ENCODE data around the gene FGR.
A peak's percentile ranks its signal among the peaks of the same experiment; 100 is the strongest.
"Not testable (repeated sequence)": the region's sequence is repeated elsewhere in the genome, so short reads cannot be mapped to it uniquely, and the experiment has no call there.

FGR gene

DNA sequence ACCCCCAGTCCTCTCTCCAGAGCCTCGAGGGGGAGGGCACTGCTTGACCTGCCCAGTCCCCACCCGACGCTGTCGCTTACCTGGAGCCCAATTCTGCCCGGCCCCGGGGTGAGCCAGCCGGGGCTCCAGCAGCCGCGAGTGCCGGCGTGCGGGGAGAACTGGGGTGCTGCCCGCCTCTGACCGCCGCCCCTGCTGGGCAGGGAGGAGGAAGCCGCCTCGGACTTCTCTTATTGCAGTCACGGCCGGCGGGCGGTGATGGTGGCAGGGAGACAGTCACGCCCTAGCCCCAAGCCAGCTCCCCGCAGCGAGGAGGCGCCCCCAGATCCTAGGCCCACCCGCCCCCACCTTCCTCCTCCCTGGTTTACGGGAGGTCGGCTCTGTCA lies at the start of gene FGR:
Gene FGR (minus strand): TSS at position 201 of the 383 bp plus-strand sequence. CDS start 11,269 bp downstream, outside the sequence.
- H3K4me1 ChIP-seq (ENCODE audit: insufficient read depth, insufficient read length): peaks cover 40% of the 10 kb centered on the region
- peak within 1 kb of the TSS; percentile 52 for H3K4me3 ChIP-seq (ENCODE audit: insufficient read length, low read depth)
- no peak for DNase-seq (ENCODE audit: low read depth, low spot score)
- peaks cover 26% of the 10 kb centered on the region for H3K27me3 ChIP-seq (ENCODE audit: insufficient read depth, insufficient read length)
- H3K36me3 ChIP-seq (ENCODE audit: insufficient read depth, insufficient read length, low read length): no peaks in the 10 kb centered on the region
- peak within 1 kb of the TSS; percentile 89 for H3K9ac ChIP-seq (ENCODE audit: insufficient read length, low read depth)
- no peaks in the 10 kb centered on the region for H3K9me3 ChIP-seq (ENCODE audit: insufficient read depth, low read length)
- no peak for TF ChIP-seq ZNF274 (IDR thresholded peaks at IDR 0.05; ENCODE audit: low read depth, low read length)
- no peak for TF ChIP-seq YY1 (IDR thresholded peaks at IDR 0.05; ENCODE audit: insufficient read depth, insufficient read length)
- no peak for TF ChIP-seq SUZ12 (IDR thresholded peaks at IDR 0.05; ENCODE audit: extremely low read depth, insufficient read depth, insufficient read length)

GRCh38 chr1:27684176-27684575 lies 49.2 kb upstream of the FGR start:
- H3K4me3 ChIP-seq (ENCODE audit: insufficient read length, low read depth): no peak overlapping the region
- peaks cover 20% of the 10 kb centered on the region for H3K9me3 ChIP-seq (ENCODE audit: insufficient read depth, low read length)
- TF ChIP-seq YY1 (IDR thresholded peaks at IDR 0.05; ENCODE audit: insufficient read depth, insufficient read length) (no peak), SUZ12 (IDR thresholded peaks at IDR 0.05; ENCODE audit: extremely low read depth, insufficient read depth, insufficient read length) (no peak), ZNF274 (IDR thresholded peaks at IDR 0.05; ENCODE audit: low read depth, low read length) (no peak)

GRCh38 chr1:27682351-27682944 lies 47.5 kb upstream of the FGR start:
- no peak for DNase-seq (ENCODE audit: low read depth, low spot score)
- Histone ChIP-seq H3K9ac (ENCODE audit: insufficient read length, low read depth) (no peak overlapping the region), H3K4me1 (ENCODE audit: insufficient read depth, insufficient read length) (peaks cover 16% of the 10 kb centered on the region), H3K27me3 (ENCODE audit: insufficient read depth, insufficient read length) (no peaks in the 10 kb centered on the region), H3K4me3 (ENCODE audit: insufficient read length, low read depth) (no peak overlapping the region), H3K9me3 (ENCODE audit: insufficient read depth, low read length) (peaks cover 20% of the 10 kb centered on the region), H3K36me3 (ENCODE audit: insufficient read depth, insufficient read length, low read length) (no peaks in the 10 kb centered on the region)
- TF ChIP-seq SUZ12 (IDR thresholded peaks at IDR 0.05; ENCODE audit: extremely low read depth, insufficient read depth, insufficient read length) (no peak), YY1 (IDR thresholded peaks at IDR 0.05; ENCODE audit: insufficient read depth, insufficient read length) (no peak), ZNF274 (IDR thresholded peaks at IDR 0.05; ENCODE audit: low read depth, low read length) (no peak)

More at GRCh38 chr1:27684176-27684575, 49.2 kb upstream of the FGR start:
- H3K36me3 ChIP-seq (ENCODE audit: insufficient read depth, insufficient read length, low read length): no peaks in the 10 kb centered on the region
- no peak overlapping the region for H3K9ac ChIP-seq (ENCODE audit: insufficient read length, low read depth)
- H3K27me3 ChIP-seq (ENCODE audit: insufficient read depth, insufficient read length): no peaks in the 10 kb centered on the region
- DNase-seq (ENCODE audit: low read depth, low spot score): no peak
- peaks cover 16% of the 10 kb centered on the region for H3K4me1 ChIP-seq (ENCODE audit: insufficient read depth, insufficient read length)

- not testable (repeated sequence) for H3K27me3 ChIP-seq (ENCODE audit: insufficient read depth, insufficient read length); H3K4me3 ChIP-seq (ENCODE audit: insufficient read length, low read depth); DNase-seq (ENCODE audit: low read depth, low spot score); H3K36me3 ChIP-seq (ENCODE audit: insufficient read depth, insufficient read length, low read length); H3K9ac ChIP-seq (ENCODE audit: insufficient read length, low read depth)
- Histone ChIP-seq H3K9me3 (ENCODE audit: insufficient read depth, low read length) (peaks cover 20% of the 10 kb centered on the region), H3K4me1 (ENCODE audit: insufficient read depth, insufficient read length) (peaks cover 11% of the 10 kb centered on the region)
Observed at GRCh38 chr1:27681580-27681979, 46.6 kb upstream of the FGR start.

- not testable (repeated sequence) for DNase-seq (ENCODE audit: low read depth, low spot score); H3K36me3 ChIP-seq (ENCODE audit: insufficient read depth, insufficient read length, low read length); H3K4me1 ChIP-seq (ENCODE audit: insufficient read depth, insufficient read length); H3K9ac ChIP-seq (ENCODE audit: insufficient read length, low read depth); H3K27me3 ChIP-seq (ENCODE audit: insufficient read depth, insufficient read length); H3K4me3 ChIP-seq (ENCODE audit: insufficient read length, low read depth)
- peaks cover 20% of the 10 kb centered on the region for H3K9me3 ChIP-seq (ENCODE audit: insufficient read depth, low read length)
Observed at GRCh38 chr1:27680225-27680791, 45.3 kb upstream of the FGR start.

- H3K9ac ChIP-seq (ENCODE audit: insufficient read length, low read depth): no peak overlapping the region
- H3K9me3 ChIP-seq (ENCODE audit: insufficient read depth, low read length): peaks cover 20% of the 10 kb centered on the region
- no peaks in the 10 kb centered on the region for H3K36me3 ChIP-seq (ENCODE audit: insufficient read depth, insufficient read length, low read length)
- no peak for DNase-seq (ENCODE audit: low read depth, low spot score)
- H3K4me3 ChIP-seq (ENCODE audit: insufficient read length, low read depth): no peak overlapping the region
- TF ChIP-seq YY1 (IDR thresholded peaks at IDR 0.05; ENCODE audit: insufficient read depth, insufficient read length): no peak
- TF ChIP-seq ZNF274 (IDR thresholded peaks at IDR 0.05; ENCODE audit: low read depth, low read length): no peak
- no peak for TF ChIP-seq SUZ12 (IDR thresholded peaks at IDR 0.05; ENCODE audit: extremely low read depth, insufficient read depth, insufficient read length)
- H3K4me1 ChIP-seq (ENCODE audit: insufficient read depth, insufficient read length): no peaks in the 10 kb centered on the region
- no peaks in the 10 kb centered on the region for H3K27me3 ChIP-seq (ENCODE audit: insufficient read depth, insufficient read length)
Observed at GRCh38 chr1:27678747-27679146, 43.8 kb upstream of the FGR start.

GRCh38 chr1:27676410-27676809 lies 41.4 kb upstream of the FGR start:
- H3K36me3 ChIP-seq (ENCODE audit: insufficient read depth, insufficient read length, low read length): no peaks in the 10 kb centered on the region
- H3K4me3 ChIP-seq (ENCODE audit: insufficient read length, low read depth): no peak overlapping the region
- H3K9me3 ChIP-seq (ENCODE audit: insufficient read depth, low read length): peaks cover 20% of the 10 kb centered on the region
- H3K4me1 ChIP-seq (ENCODE audit: insufficient read depth, insufficient read length): peaks cover 4% of the 10 kb centered on the region
- no peak for TF ChIP-seq ZNF274 (IDR thresholded peaks at IDR 0.05; ENCODE audit: low read depth, low read length)
- TF ChIP-seq YY1 (IDR thresholded peaks at IDR 0.05; ENCODE audit: insufficient read depth, insufficient read length): no peak
- no peak for TF ChIP-seq SUZ12 (IDR thresholded peaks at IDR 0.05; ENCODE audit: extremely low read depth, insufficient read depth, insufficient read length)
- H3K27me3 ChIP-seq (ENCODE audit: insufficient read depth, insufficient read length): no peaks in the 10 kb centered on the region
- H3K9ac ChIP-seq (ENCODE audit: insufficient read length, low read depth): no peak overlapping the region
- DNase-seq (ENCODE audit: low read depth, low spot score): no peak

All from NT2/D1 (cell line).